ENCODE measurements around the gene ARMH1. TPM values are rescaled to one million over a fixed set of nuclear protein-coding genes. Genes with fewer than 3 reads are reported as not detected.
A peak's percentile ranks its signal among the peaks of the same experiment; 100 is the strongest.

Gene ARMH1
- total RNA-seq, 1 experiment from 2014 or later = 2.8 TPM

DNA sequence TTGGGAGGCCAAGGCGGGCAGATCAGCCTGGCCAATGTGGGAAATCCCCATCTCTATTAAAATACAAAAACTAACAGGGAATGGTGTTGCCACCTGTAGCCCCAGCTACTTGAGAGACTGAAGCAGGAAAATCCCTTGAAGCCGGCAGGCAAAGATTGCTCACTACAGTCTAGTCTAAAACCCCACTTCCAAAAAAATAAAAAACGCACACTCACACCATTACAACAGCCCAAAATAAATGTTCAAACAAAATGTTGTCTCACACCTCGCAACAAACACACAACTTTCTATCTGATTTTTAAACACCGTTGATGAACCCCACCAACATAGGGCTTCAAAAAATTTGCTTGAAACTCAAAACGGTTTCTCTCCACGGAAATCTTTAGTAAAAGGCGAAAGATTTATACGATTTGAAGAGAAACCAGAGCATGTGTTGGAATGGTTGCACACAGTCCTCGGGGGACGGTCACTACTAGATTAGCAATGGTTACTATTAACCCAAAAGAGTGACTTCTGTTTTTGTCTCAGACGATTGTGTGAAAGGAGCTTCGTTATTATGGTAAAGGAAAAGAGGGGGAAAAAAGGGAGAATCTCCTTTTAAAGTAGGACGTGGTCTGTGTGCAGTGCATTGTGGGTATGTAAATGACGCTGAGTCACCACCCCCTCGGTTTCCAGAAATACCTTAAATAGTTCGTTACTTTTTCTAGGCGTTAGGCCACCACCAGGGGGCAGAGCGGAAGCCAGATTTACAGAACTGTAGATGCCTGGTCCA, 56.4 kb downstream of the ARMH1 start, which contains the start of gene RNU5D-1:
Gene RNU5D-1, minus strand, starts transcription at position 430 of the 772 bp plus-strand sequence.
- H3K36me3 ChIP-seq (ENCODE audit: control insufficient read depth, insufficient read depth, low read length) = no peaks in the 10 kb centered on the region
- in situ Hi-C loops (cut with HindIII; ENCODE audit: low pct_unique_long_range_greater_than_20kb, low sequenced_read_pairs) (no loop called here), intact Hi-C loops (cut with micrococcal nuclease; ENCODE audit: unreplicated experiment) (loop anchor here (10.0 kb wide), 1 partner anchor 84 kb away; no protein-coding TSS in a partner anchor)
- TF ChIP-seq, protein P1, sequence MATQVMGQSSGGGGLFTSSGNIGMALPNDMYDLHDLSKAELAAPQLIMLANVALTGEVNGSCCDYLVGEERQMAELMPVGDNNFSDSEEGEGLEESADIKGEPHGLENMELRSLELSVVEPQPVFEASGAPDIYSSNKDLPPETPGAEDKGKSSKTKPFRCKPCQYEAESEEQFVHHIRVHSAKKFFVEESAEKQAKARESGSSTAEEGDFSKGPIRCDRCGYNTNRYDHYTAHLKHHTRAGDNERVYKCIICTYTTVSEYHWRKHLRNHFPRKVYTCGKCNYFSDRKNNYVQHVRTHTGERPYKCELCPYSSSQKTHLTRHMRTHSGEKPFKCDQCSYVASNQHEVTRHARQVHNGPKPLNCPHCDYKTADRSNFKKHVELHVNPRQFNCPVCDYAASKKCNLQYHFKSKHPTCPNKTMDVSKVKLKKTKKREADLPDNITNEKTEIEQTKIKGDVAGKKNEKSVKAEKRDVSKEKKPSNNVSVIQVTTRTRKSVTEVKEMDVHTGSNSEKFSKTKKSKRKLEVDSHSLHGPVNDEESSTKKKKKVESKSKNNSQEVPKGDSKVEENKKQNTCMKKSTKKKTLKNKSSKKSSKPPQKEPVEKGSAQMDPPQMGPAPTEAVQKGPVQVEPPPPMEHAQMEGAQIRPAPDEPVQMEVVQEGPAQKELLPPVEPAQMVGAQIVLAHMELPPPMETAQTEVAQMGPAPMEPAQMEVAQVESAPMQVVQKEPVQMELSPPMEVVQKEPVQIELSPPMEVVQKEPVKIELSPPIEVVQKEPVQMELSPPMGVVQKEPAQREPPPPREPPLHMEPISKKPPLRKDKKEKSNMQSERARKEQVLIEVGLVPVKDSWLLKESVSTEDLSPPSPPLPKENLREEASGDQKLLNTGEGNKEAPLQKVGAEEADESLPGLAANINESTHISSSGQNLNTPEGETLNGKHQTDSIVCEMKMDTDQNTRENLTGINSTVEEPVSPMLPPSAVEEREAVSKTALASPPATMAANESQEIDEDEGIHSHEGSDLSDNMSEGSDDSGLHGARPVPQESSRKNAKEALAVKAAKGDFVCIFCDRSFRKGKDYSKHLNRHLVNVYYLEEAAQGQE (IDR thresholded peaks at IDR 0.05; ENCODE audit: insufficient read depth in 1 of 2, low read depth in 2 of 2, low read length in 1 of 2) = peak in 1 of 2 experiments; percentile 43; a peak in 1 of 4 replicates
- TF ChIP-seq POLR2AphosphoS5 (IDR thresholded peaks at IDR 0.05; ENCODE audit: low read depth, low read length) (peak; percentile 100), SIN3A (IDR thresholded peaks at IDR 0.05; ENCODE audit: borderline replicate concordance, insufficient read depth, low read depth, low read length) (peak; percentile 99), TCF7L2 (IDR thresholded peaks at IDR 0.05; ENCODE audit: low read depth, low read length) (peak; percentile 76)
- TF ChIP-seq, protein P2, sequence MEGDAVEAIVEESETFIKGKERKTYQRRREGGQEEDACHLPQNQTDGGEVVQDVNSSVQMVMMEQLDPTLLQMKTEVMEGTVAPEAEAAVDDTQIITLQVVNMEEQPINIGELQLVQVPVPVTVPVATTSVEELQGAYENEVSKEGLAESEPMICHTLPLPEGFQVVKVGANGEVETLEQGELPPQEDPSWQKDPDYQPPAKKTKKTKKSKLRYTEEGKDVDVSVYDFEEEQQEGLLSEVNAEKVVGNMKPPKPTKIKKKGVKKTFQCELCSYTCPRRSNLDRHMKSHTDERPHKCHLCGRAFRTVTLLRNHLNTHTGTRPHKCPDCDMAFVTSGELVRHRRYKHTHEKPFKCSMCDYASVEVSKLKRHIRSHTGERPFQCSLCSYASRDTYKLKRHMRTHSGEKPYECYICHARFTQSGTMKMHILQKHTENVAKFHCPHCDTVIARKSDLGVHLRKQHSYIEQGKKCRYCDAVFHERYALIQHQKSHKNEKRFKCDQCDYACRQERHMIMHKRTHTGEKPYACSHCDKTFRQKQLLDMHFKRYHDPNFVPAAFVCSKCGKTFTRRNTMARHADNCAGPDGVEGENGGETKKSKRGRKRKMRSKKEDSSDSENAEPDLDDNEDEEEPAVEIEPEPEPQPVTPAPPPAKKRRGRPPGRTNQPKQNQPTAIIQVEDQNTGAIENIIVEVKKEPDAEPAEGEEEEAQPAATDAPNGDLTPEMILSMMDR (IDR thresholded peaks at IDR 0.05) = peak; percentile 96
- H3K27me3 ChIP-seq (ENCODE audit: control insufficient read depth, insufficient read depth, low read length) = no peaks in the 10 kb centered on the region
- TSS peak; percentile 100 for BruUV-seq (replicated peaks)
- CTCF ChIA-PET = interaction anchor here (0.6 to 1.8 kb wide), 8 partner anchors 9 to 794 kb away, joined by 3 to 9 read pairs (median 3); partner anchors contain the start of gene BTBD19
- peak within 1 kb of the TSS; percentile 9 to 38; a peak in 3 of 4 replicates for H3K4me3 ChIP-seq (ENCODE audit: low read depth in 2 of 2, low read length in 2 of 2)
- peak within 1 kb of the TSS; percentile 97 for H3K27ac ChIP-seq (ENCODE audit: low read length)
- H3K4me1 ChIP-seq (ENCODE audit: control insufficient read depth, insufficient read depth, low read length) = peaks cover 5% of the 10 kb centered on the region; the same call in 1 of the 2 replicates
- H3K9me3 ChIP-seq (ENCODE audit: control insufficient read depth, insufficient read depth, low read depth, low read length) = no peaks in the 10 kb centered on the region
- DNase-seq (ENCODE audit: low read depth, low spot score) (peak; percentile 99), ATAC-seq (peak; percentile 91)
- POLR2A ChIA-PET = interaction anchor here (0.6 to 3.4 kb wide), 16 partner anchors 9 to 702 kb away, joined by 3 to 83 read pairs (median 4); partner anchors contain the start of genes RPS8 and TMEM53

DNA sequence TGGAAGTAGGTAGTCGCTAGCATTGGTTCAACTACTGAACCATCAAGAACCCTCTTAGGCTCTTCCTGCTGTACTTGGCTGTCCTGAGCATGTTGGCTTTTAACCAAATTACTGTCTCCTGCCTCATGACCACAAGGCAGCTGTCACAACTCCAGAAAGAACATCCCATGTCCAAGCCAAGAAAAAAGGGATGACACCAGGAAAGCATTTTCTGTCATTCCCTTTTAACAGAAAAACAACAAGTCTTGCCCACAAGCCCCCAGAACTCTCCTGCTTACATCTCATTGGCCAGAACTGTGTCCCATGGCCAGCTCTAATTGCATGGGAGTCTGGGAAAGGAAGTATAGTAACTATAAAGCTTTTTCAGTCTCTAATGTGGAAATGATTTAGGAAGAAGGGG, 58.9 kb downstream of the ARMH1 start:
- Histone ChIP-seq H3K9me3 (ENCODE audit: control insufficient read depth, insufficient read depth, low read depth, low read length) (no peaks in the 10 kb centered on the region), H3K36me3 (ENCODE audit: control insufficient read depth, insufficient read depth, low read length) (no peaks in the 10 kb centered on the region), H3K4me1 (ENCODE audit: control insufficient read depth, insufficient read depth, low read length) (peaks cover 5% of the 10 kb centered on the region; the same call in 1 of the 2 replicates), H3K4me3 (ENCODE audit: low read depth in 2 of 2, low read length in 2 of 2) (no peak overlapping the region), H3K27me3 (ENCODE audit: control insufficient read depth, insufficient read depth, low read length) (no peaks in the 10 kb centered on the region), H3K27ac (ENCODE audit: low read length) (no peak overlapping the region)
- TF ChIP-seq TCF7L2 (IDR thresholded peaks at IDR 0.05; ENCODE audit: low read depth, low read length) = no peak
- TF ChIP-seq, protein P2 (IDR thresholded peaks at IDR 0.05) = no peak
- TF ChIP-seq POLR2AphosphoS5 (IDR thresholded peaks at IDR 0.05; ENCODE audit: low read depth, low read length) = no peak
- no peak for TF ChIP-seq SIN3A (IDR thresholded peaks at IDR 0.05; ENCODE audit: borderline replicate concordance, insufficient read depth, low read depth, low read length)
- TF ChIP-seq, protein P1 (IDR thresholded peaks at IDR 0.05; ENCODE audit: insufficient read depth in 1 of 2, low read depth in 2 of 2, low read length in 1 of 2) = no peak
- ATAC-seq (no peak), DNase-seq (ENCODE audit: low read depth, low spot score) (no peak)
- ChIA-PET POLR2A (no interaction called here), CTCF (no interaction called here)
- no TSS peak for BruUV-seq (replicated peaks)
- in situ Hi-C loops (cut with HindIII; ENCODE audit: low pct_unique_long_range_greater_than_20kb, low sequenced_read_pairs) (no loop called here), intact Hi-C loops (cut with micrococcal nuclease; ENCODE audit: unreplicated experiment) (loop anchor here (10.0 kb wide), 1 partner anchor 81 kb away; no protein-coding TSS in a partner anchor)
